Sigmoid colon (tissue), 3 donors: ENCODE data around the gene BOLL.

Experiments
- CTCF ChIP-seq, 4 experiments: fragments of 450-650 bp in 3 of 4; fragments of 200-600 bp in 1 of 4; IDR thresholded peaks; one replicate each; pipeline ENCODE4 v1.5.1; 2016 to 2019; ENCODE audit warnings: antibody characterized with exemption in 4 of 4, mild to moderate bottlenecking in 3 of 4, moderate library complexity in 2 of 4
- POLR2A ChIP-seq, 2 donors: fragments of 450-650 bp; IDR thresholded peaks; one replicate each; pipeline ENCODE4 v1.6.1; 2016; ENCODE audit warnings: antibody characterized with exemption in 2 of 2, mild to moderate bottlenecking in 2 of 2, moderate library complexity in 2 of 2

DNA sequence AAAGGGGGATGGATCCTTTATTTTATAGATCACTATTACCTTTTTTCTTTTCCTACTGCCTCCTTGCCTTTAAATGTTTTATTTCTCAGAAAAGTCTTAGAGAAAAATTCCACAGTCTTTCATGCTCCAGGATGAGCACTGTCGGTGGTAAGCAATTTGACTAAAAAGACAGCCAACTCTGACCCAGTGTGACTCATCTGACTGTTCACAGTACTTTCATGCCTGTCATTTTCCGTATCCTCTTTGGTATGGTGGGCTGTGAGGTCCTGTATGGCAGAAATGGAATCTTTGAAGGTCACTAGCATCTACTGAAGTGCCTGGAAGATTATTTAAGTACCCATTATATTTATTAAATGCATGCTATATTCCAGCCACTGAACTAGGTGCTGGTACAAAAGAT lies 107.6 kb downstream of the BOLL start:
- TF ChIP-seq CTCF (IDR thresholded peaks at IDR 0.05), result no peak
- no peak for TF ChIP-seq POLR2A (IDR thresholded peaks at IDR 0.05)
